IPS-NIHi7 (cell line): ENCODE data around the gene EIF2S2.

Source experiments
- DNase-seq: peaks from one replicate; pipeline ENCODE4 v3.0.0; 2012; ENCODE audit warnings: mixed read lengths; ENCODE audit errors: extremely low spot score

EIF2S2 gene

GRCh38 chr20:34064286-34064685 is 47.8 kb downstream of the EIF2S2 start:
- no peak for DNase-seq

- no peak for DNase-seq
These were observed 49.2 kb downstream of the EIF2S2 start for GRCh38 chr20:34062570-34063482.

- no peak for DNase-seq
These were observed 50.3 kb downstream of the EIF2S2 start for GRCh38 chr20:34061695-34062094.

GRCh38 chr20:34060970-34061369 is 51.1 kb downstream of the EIF2S2 start:
- no peak for DNase-seq

GRCh38 chr20:34058831-34059230 is 53.2 kb downstream of the EIF2S2 start:
- no peak for DNase-seq

- DNase-seq = no peak
These were observed 56.8 kb downstream of the EIF2S2 start for GRCh38 chr20:34055290-34055689.

- DNase-seq = no peak
These were observed 59.6 kb downstream of the EIF2S2 start for GRCh38 chr20:34052414-34052813.

GRCh38 chr20:34049897-34050695 is 61.9 kb downstream of the EIF2S2 start:
- DNase-seq = no peak

GRCh38 chr20:34049389-34049788 is 62.7 kb downstream of the EIF2S2 start:
- DNase-seq = no peak

GRCh38 chr20:34047917-34048316 is 64.1 kb downstream of the EIF2S2 start:
- DNase-seq = no peak

- no peak for DNase-seq
These were observed 64.9 kb downstream of the EIF2S2 start for GRCh38 chr20:34047010-34047687.

GRCh38 chr20:34045930-34046725 is 65.9 kb downstream of the EIF2S2 start:
- peak; percentile 56 for DNase-seq

- no peak for DNase-seq
These were observed 66.7 kb downstream of the EIF2S2 start for GRCh38 chr20:34045294-34045693.

GRCh38 chr20:34043025-34043424 is 69.0 kb downstream of the EIF2S2 start:
- no peak for DNase-seq

- no peak for DNase-seq
These were observed 69.8 kb downstream of the EIF2S2 start for GRCh38 chr20:34042262-34042661.

- no peak for DNase-seq
These were observed 70.8 kb downstream of the EIF2S2 start for GRCh38 chr20:34041226-34041625.

- no peak for DNase-seq
These were observed 71.6 kb downstream of the EIF2S2 start for GRCh38 chr20:34040300-34040995.
